Ishikawa (cell line): Measurements from ENCODE around the gene APBA1.
A peak's percentile ranks its signal among the peaks of the same experiment; 100 is the strongest.

ENCODE experiments used
- CEBPB ChIP-seq: IDR thresholded peaks from 2 replicates; pipeline ENCODE4 v1.6.1; 2012
- CREB1 ChIP-seq: IDR thresholded peaks from 2 replicates; pipeline ENCODE4 v1.6.1; 2012; ENCODE audit warnings: low read depth
- EGR1 ChIP-seq: IDR thresholded peaks from 2 replicates; pipeline ENCODE4 v1.6.1; 2012
- EP300 ChIP-seq: IDR thresholded peaks from 2 replicates; pipeline ENCODE4 v1.6.1; 2012; ENCODE audit warnings: borderline replicate concordance
- FOXM1 ChIP-seq: IDR thresholded peaks from 2 replicates; pipeline ENCODE4 v1.6.1; 2012; ENCODE audit warnings: low read depth, borderline replicate concordance
- NFIC ChIP-seq: IDR thresholded peaks from 2 replicates; pipeline ENCODE4 v1.6.1; 2012
- RAD21 ChIP-seq: IDR thresholded peaks from 2 replicates; pipeline ENCODE4 v1.6.1; 2012; ENCODE audit warnings: low read depth
- TAF1 ChIP-seq: IDR thresholded peaks from 2 replicates; pipeline ENCODE4 v1.6.1; 2012; ENCODE audit warnings: low read depth, mild to moderate bottlenecking
- TCF12 ChIP-seq: IDR thresholded peaks from 2 replicates; pipeline ENCODE4 v1.6.1; 2012; ENCODE audit warnings: low read depth
- TEAD4 ChIP-seq: IDR thresholded peaks from 2 replicates; pipeline ENCODE4 v1.6.1; 2012
- YY1 ChIP-seq: IDR thresholded peaks from 2 replicates; pipeline ENCODE4 v1.6.1; 2012; ENCODE audit warnings: low read depth
- ZBTB7A ChIP-seq: IDR thresholded peaks from 2 replicates; pipeline ENCODE4 v1.6.1; 2012; ENCODE audit warnings: low read depth
- TF ChIP-seq, protein P1 (sequence below): IDR thresholded peaks from 2 replicates; pipeline ENCODE4 v1.6.1; 2012; ENCODE audit warnings: low read depth, mild to moderate bottlenecking
- TF ChIP-seq, protein P2 (sequence below): IDR thresholded peaks from 2 replicates; pipeline ENCODE4 v1.6.1; 2012
- TF ChIP-seq, protein P3 (sequence below): IDR thresholded peaks from 2 replicates; pipeline ENCODE4 v1.6.1; 2012

Gene APBA1

DNA sequence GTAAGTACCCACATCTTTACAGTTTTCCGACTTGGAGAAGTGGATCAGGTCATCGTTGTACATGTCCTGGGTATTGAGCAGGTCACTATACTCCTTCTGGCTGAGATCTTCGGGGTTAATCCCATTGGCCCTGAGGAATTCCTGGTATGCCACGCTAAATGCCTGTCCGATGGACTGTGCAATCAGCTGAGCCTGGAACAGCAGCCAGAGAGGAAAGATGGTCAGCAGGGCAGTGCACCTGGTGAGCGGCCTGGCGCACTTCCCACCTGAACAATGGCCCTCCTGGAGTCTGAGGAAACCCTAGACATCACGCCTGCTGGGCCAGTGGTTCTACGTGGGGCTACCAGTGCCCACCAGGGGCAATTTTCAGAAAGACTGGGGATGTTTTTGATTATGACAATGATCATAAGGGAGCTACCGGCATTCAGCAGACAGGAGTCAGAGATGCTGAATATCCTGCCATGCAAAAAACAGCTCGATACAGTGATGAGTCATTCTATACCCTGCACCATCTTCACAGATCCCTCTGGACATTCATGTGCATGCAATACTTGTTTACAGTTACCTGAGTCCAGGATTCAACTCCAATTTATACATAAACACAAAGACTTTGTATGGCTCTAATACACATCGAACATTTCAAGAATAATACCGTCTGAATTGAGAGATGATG, 219.9 kb downstream of the APBA1 start:
- TF ChIP-seq YY1 (peak; percentile 77), CEBPB (peak; percentile 90), RAD21 (peak; percentile 22), CREB1 (peak; percentile 53), FOXM1 (peak; percentile 97), ZBTB7A (peak; percentile 90), TAF1 (no peak), TCF12 (peak; percentile 100), NFIC (peak; percentile 100), EP300 (peak; percentile 100), EGR1 (0 out of 2 replicates have a peak, but pooled peaks have one; percentile 17), TEAD4 (peak; percentile 100)
- TF ChIP-seq, protein P1, sequence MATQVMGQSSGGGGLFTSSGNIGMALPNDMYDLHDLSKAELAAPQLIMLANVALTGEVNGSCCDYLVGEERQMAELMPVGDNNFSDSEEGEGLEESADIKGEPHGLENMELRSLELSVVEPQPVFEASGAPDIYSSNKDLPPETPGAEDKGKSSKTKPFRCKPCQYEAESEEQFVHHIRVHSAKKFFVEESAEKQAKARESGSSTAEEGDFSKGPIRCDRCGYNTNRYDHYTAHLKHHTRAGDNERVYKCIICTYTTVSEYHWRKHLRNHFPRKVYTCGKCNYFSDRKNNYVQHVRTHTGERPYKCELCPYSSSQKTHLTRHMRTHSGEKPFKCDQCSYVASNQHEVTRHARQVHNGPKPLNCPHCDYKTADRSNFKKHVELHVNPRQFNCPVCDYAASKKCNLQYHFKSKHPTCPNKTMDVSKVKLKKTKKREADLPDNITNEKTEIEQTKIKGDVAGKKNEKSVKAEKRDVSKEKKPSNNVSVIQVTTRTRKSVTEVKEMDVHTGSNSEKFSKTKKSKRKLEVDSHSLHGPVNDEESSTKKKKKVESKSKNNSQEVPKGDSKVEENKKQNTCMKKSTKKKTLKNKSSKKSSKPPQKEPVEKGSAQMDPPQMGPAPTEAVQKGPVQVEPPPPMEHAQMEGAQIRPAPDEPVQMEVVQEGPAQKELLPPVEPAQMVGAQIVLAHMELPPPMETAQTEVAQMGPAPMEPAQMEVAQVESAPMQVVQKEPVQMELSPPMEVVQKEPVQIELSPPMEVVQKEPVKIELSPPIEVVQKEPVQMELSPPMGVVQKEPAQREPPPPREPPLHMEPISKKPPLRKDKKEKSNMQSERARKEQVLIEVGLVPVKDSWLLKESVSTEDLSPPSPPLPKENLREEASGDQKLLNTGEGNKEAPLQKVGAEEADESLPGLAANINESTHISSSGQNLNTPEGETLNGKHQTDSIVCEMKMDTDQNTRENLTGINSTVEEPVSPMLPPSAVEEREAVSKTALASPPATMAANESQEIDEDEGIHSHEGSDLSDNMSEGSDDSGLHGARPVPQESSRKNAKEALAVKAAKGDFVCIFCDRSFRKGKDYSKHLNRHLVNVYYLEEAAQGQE = peak; percentile 59
- TF ChIP-seq, protein P2, sequence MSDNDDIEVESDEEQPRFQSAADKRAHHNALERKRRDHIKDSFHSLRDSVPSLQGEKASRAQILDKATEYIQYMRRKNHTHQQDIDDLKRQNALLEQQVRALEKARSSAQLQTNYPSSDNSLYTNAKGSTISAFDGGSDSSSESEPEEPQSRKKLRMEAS = peak; percentile 87
- TF ChIP-seq, protein P3, sequence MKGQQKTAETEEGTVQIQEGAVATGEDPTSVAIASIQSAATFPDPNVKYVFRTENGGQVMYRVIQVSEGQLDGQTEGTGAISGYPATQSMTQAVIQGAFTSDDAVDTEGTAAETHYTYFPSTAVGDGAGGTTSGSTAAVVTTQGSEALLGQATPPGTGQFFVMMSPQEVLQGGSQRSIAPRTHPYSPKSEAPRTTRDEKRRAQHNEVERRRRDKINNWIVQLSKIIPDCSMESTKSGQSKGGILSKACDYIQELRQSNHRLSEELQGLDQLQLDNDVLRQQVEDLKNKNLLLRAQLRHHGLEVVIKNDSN = peak; percentile 78

DNA sequence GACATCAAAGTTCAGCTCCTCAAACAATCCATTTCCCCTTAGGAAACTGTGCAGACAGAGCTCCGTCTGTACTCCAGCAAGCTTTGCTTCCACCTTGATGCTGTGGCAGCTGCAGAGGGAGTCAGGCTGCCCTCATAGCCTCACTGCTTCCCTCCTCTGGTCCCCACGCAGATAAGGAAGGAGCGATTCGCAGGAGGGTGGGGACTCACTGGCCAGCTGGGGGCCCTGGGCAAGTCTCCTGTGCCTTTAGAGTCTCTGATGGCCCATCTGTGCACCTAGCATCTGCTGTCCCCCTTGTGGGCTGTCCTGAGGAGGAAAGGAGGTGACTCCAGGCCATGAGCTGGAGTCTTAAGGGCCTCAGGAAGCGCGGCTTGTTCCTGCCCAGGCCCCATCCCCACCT, 225.7 kb downstream of the APBA1 start:
- TF ChIP-seq RAD21 (no peak), EP300 (no peak), TCF12 (no peak), ZBTB7A (no peak), NFIC (no peak), EGR1 (no peak), CEBPB (no peak), YY1 (no peak), FOXM1 (no peak), CREB1 (no peak), TEAD4 (no peak), TAF1 (no peak)
- TF ChIP-seq, protein P2 = no peak
- TF ChIP-seq, protein P3 = no peak
- TF ChIP-seq, protein P1 = no peak

DNA sequence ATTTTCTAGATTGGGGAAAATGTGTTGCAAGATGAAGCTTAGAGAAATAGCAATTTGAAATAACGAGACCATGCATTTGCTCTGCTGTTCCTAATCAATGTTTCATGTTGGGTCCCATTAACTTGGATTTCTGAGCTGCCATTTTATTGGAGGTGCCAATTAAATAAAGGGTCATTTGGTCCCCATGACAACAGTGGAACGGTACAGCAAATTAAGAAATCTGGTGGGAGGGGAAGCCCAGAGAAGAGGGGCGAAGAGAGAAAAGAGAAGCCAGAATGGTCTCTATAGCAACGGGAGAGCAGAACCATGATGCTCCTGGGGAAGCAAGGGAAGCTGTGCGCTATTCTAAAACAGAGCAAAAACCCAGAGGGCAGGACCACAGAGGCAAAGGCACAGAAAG, 226.9 kb downstream of the APBA1 start:
- TF ChIP-seq, protein P3 = no peak
- TF ChIP-seq EGR1 = no peak
- no peak for TF ChIP-seq TEAD4
- TF ChIP-seq, protein P2 = no peak
- TF ChIP-seq TCF12 = no peak
- TF ChIP-seq YY1 = no peak
- TF ChIP-seq EP300 = no peak
- TF ChIP-seq TAF1 = no peak
- no peak for TF ChIP-seq NFIC
- no peak for TF ChIP-seq CEBPB
- no peak for TF ChIP-seq RAD21
- TF ChIP-seq, protein P1 = no peak
- no peak for TF ChIP-seq FOXM1
- no peak for TF ChIP-seq CREB1
- no peak for TF ChIP-seq ZBTB7A

DNA sequence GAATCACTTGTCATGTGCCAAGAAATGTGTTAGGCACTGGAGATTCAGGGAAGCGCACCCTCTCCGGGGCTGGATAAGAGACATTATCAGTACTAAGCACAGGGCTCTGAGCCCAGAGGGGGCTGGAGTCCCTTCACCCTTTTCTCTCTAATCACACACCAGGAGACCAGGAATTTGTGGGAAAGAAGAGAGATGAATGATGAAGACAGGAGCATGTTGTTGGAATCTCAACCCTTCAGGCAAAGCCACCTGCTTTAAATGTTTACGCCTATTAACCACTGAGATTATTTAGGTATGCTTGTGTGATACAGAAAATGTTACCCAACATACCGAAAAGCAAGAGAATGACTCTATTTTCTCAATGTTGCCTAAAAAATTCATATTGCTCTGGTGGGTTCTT, 227.4 kb downstream of the APBA1 start:
- TF ChIP-seq ZBTB7A (no peak), TAF1 (no peak), CREB1 (no peak), EGR1 (no peak), FOXM1 (no peak), TEAD4 (no peak), YY1 (no peak), TCF12 (no peak), EP300 (no peak), NFIC (no peak), CEBPB (no peak), RAD21 (no peak)
- TF ChIP-seq, protein P2 = no peak
- TF ChIP-seq, protein P3 = no peak
- TF ChIP-seq, protein P1 = no peak
